HG02571 (cell line): ENCODE measurements around the gene CFAP65.

Experiments used
- ATAC-seq: cut with Tn5 transposase; IDR thresholded peaks from one replicate; pipeline ENCODE4 v1.9.1; 2021; ENCODE audit warnings: mild to moderate bottlenecking, moderate library complexity; ENCODE audit not compliant: unreplicated experiment

CFAP65 gene

DNA sequence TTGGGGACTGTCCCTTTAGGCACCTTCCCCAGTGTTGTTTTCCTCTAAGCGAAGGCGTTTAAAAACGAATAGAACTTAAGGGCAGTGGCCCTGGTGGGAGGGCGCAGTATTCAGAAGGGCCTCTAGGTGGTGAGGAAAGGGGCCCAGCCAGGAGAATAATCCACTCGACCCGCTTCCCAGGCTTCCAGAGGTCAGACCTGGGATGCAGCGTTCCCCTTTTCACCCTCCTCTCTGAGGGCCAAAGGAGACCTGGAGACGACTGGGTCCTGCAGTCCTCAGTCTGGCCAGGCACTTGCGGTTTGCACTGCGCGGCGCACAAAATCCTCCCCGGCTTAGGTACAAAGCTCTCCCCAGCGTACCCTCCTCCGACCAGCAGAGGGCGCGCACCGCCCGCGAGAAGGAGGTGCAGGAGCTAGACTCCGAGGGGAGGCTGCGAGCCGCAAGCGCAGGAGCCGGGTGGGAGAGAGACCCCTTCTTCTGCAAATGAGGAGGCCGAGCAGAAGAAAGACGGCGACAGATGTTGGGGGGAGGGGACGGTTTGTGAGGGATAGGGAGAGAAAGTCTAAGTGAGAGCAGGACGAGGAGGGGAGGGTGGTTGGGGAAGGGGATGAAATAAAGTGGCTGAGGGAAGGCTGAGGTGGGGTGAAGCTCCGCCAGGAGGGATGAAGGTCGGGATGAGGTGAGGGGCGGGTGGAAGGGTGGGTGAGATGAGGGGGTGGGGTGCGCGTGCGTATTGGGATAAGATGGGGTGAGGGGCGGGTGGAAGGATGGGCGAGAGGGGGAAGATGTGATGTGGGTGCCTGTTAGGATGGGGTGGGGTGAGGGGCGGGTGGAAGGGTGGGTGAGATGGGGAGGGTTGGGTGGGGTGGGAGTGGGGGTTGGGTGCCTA lies 61.2 kb downstream of the CFAP65 start:
- peak; percentile 79 for ATAC-seq

- no peak for ATAC-seq
Observed at GRCh38 chr2:218975060-218975777, 66.1 kb downstream of the CFAP65 start.

DNA sequence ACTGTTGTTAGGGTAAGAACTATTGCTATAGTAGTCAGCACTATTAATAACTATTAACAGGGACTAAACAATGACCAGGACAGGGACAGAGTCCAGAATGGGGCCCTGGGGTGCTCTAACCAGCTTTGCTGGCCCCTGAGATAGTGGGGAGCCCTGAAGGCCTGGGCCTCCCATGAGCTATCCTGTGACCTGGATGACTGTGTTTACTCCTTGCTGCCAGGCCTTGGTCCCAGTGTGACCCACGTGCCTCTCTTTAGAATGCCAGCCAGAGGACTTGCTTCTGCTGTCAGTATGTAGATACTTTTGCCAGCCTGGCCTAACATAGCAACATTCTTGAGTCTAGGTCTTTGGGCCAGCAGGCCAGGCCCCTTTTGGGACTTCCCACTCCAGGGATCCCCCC lies 70.4 kb downstream of the CFAP65 start:
- ATAC-seq: no peak

DNA sequence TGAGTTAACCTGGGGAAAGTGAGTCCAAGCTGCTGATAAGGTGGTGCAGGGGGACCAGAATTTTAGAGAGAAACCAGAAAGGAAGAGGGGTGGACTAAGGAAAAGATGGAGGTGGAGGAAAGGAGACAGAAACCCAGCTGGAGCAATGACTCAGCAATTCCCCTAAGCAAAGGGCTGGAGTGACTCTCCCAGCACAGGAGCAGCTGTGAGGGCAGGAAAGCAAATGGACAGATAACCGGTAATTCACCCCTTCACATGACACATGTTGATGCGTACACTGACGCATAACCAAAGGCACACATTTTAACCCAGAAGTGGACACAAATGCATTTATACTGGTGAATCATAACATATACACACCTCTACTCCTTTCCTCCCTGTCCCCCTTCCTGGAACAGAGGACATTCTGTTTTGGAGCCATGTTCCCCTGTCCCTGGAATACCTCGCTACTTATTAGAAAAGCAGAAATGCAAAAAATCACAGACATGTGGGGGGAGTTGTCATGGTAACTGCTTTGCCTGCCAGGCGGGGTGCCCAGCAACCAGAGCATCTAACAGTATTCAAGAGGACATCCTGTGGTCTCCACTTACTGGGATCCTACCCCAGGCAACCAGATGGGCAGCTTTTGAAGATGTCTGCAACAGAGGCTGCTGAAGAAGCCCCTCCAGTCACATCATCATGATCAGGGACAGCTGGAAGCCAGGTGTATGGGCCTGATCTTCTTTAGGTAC lies 77.1 kb downstream of the CFAP65 start:
- ATAC-seq: no peak

DNA sequence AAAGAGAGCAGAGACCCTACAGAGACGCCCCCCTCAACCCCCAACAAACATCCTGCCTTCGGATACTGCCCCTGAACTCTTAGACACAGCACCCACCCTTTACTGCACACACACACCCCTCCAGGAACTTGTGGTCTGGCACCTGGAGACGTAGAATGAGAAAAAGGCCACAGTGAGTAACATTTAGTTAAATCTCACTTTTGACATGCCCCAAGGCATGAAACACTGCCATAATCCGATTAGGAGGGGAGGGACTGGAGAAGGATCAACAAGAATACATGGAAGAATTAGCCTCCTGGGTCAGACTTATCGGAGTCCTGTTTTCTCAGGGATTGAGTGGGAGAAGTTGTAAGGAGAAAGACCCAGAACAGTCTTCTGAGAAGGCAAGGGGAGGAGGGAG lies 77.7 kb downstream of the CFAP65 start:
- ATAC-seq: no peak

DNA sequence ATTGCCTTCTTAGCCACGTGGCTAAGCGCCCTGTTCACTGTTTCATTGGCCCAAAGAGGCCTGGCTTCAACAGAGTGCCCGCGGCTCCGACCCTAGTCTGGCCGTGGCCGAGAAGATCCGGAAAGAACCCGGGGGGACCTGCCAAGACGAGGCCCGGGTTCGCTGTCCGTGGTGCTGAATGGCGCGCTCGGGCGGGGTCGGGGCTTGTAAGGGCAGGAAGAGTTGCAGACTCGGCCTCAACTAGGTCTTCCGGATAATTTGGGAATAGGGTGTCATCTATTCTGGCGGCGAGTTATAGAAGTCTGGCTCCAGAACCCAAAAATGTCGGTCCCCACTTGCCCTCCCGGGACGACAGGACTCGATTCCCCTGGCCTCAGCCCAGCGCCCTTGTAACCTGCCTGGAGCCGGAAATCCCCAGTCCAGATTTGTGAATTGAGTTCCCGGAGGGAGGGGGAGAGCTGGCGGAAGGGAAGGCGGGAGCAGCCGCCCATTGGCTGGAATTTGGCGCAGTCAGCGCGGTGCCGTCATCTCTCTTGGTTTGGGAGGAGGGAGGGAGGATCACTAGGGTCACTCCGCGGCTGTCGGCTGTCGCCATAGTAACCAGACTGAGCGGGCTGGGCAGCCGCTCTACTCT lies 78.3 kb downstream of the CFAP65 start:
- ATAC-seq: no peak

- ATAC-seq: no peak
Observed at GRCh38 chr2:218961651-218962570, 79.4 kb downstream of the CFAP65 start.

DNA sequence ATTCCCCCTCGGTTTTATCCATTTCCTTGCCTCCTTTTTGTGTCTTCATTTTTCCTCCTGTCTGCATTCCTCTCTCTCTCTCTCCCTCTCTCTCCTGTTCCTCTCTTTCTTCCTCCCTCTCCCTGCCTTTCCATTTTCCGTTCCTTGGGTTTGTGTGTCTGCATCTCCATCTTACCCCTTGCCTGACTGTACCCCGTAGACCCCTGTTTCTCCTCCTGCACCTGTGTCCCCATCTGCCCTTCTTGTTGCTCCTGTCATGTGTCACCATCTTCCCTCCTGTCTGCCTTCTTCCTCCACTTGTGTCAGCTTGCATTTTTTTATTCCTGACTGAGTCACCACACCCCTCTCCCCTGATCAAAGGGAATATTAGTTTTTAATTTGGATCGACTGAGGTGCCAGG lies 80.1 kb downstream of the CFAP65 start:
- ATAC-seq: no peak

DNA sequence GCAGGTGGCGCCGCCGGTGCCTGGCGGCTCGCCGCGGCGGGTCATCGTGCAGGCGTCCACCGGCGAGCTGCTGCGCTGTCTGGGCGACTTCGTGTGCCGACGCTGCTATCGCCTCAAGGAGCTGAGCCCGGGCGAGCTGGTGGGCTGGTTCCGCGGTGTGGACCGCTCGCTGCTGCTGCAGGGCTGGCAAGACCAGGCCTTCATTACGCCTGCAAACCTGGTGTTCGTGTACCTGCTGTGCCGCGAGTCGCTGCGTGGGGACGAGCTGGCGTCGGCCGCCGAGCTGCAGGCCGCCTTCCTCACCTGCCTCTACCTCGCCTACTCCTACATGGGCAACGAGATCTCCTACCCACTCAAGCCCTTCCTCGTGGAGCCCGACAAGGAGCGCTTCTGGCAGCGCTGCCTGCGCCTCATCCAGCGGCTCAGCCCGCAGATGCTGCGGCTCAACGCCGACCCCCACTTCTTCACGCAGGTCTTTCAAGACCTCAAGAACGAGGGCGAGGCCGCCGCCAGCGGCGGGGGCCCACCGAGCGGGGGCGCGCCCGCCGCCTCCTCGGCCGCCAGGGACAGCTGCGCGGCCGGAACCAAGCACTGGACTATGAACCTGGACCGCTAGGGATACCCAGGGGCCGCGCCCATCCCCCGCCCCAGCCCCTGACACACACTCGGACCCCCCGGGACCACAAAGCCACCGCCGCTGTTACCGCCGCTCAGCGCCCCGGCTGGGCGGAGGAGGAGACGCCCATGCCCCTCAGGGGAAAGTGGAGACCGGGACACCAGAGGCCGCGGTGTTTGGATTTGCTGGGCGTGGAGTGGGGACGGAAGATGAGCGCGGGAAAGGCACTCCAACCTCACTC lies 80.8 kb downstream of the CFAP65 start:
- no peak for ATAC-seq

- ATAC-seq: no peak
Observed at GRCh38 chr2:218959761-218960308, 81.5 kb downstream of the CFAP65 start.

- peak; percentile 96 for ATAC-seq
Observed at GRCh38 chr2:218959141-218959731, 82.1 kb downstream of the CFAP65 start, which contains the start of gene CDK5R2. Gene CDK5R2 (plus strand): TSS chr2:218959666. CDS start chr2:218959821, 155 bp downstream.

- ATAC-seq: no peak
Observed at GRCh38 chr2:218958276-218958675, 83.0 kb downstream of the CFAP65 start.

- no peak for ATAC-seq
Observed at GRCh38 chr2:218957671-218958070, 83.6 kb downstream of the CFAP65 start.

DNA sequence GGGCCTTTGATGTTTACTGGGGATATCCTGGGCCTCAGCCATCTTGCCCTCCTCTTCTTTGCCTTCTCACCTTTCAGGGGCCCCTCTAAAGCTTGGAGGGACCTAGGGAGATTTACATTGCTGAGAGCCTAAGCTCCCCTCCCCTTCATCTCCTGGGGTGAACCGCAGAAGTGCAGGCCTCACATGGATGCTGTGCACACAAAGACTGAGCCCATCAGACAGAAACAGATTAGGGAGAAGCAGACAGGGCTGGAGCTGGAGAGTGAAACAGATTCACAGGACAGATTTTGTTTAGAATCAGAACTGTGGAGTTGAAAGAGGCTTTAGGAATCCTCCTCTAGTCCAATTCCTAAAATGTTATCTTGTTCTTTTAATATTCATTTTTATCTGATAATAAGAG lies 85.3 kb downstream of the CFAP65 start:
- no peak for ATAC-seq

GRCh38 chr2:218954541-218955300 lies 86.6 kb downstream of the CFAP65 start:
- no peak for ATAC-seq

GRCh38 chr2:218953366-218953954 lies 87.9 kb downstream of the CFAP65 start:
- no peak for ATAC-seq
